ENCODE data around the gene PPM1N.

PPM1N gene

GRCh38 chr19:45498411-45499195, at the start of gene PPM1N:
TSS of gene PPM1N (plus strand) at chr19:45498443. CDS start at chr19:45498473, 30 bp downstream.
- DNase-seq (ENCODE audit: low read depth) = no peak

GRCh38 chr19:45448887-45449299, 49.4 kb upstream of the PPM1N start:
- no peak for DNase-seq (ENCODE audit: low read depth)

- DNase-seq (ENCODE audit: low read depth) = no peak
These were observed 48.3 kb upstream of the PPM1N start for GRCh38 chr19:45450012-45450333.

- DNase-seq (ENCODE audit: low read depth) = no peak
These were observed 47.0 kb upstream of the PPM1N start for GRCh38 chr19:45451131-45451849.

GRCh38 chr19:45451850-45452387, 46.3 kb upstream of the PPM1N start:
- no peak for DNase-seq (ENCODE audit: low read depth)

GRCh38 chr19:45455707-45456499, 42.3 kb upstream of the PPM1N start:
- peak; percentile 94 for DNase-seq (ENCODE audit: low read depth)

GRCh38 chr19:45456500-45456815, 41.8 kb upstream of the PPM1N start:
- DNase-seq (ENCODE audit: low read depth) = no peak

GRCh38 chr19:45457776-45458175, 40.5 kb upstream of the PPM1N start:
- DNase-seq (ENCODE audit: low read depth) = no peak

GRCh38 chr19:45460807-45461347, 37.4 kb upstream of the PPM1N start:
- DNase-seq (ENCODE audit: low read depth) = no peak

- DNase-seq (ENCODE audit: low read depth) = no peak
These were observed 36.1 kb upstream of the PPM1N start for GRCh38 chr19:45462174-45462573.

GRCh38 chr19:45463241-45463640, 35.0 kb upstream of the PPM1N start:
- no peak for DNase-seq (ENCODE audit: low read depth)

- DNase-seq (ENCODE audit: low read depth) = no peak
These were observed 34.0 kb upstream of the PPM1N start for GRCh38 chr19:45464274-45464673.

- no peak for DNase-seq (ENCODE audit: low read depth)
These were observed 33.3 kb upstream of the PPM1N start for GRCh38 chr19:45464852-45465441.

- no peak for DNase-seq (ENCODE audit: low read depth)
These were observed 31.2 kb upstream of the PPM1N start for GRCh38 chr19:45467115-45467455.

GRCh38 chr19:45467456-45468158, 30.6 kb upstream of the PPM1N start, which contains the start of gene FOSB:
TSS of gene FOSB (plus strand) at chr19:45467996. CDS start at chr19:45468587, 591 bp downstream.
- no peak for DNase-seq (ENCODE audit: low read depth)

- no peak for DNase-seq (ENCODE audit: low read depth)
These were observed 30.0 kb upstream of the PPM1N start for GRCh38 chr19:45468159-45468651.

- DNase-seq (ENCODE audit: low read depth) = no peak
These were observed 29.5 kb upstream of the PPM1N start for GRCh38 chr19:45468803-45469131.

GRCh38 chr19:45469132-45469944, 28.9 kb upstream of the PPM1N start:
- DNase-seq (ENCODE audit: low read depth) = peak; percentile 71

- DNase-seq (ENCODE audit: low read depth) = no peak
These were observed 28.1 kb upstream of the PPM1N start for GRCh38 chr19:45469945-45470761.

- no peak for DNase-seq (ENCODE audit: low read depth)
These were observed 27.5 kb upstream of the PPM1N start for GRCh38 chr19:45470762-45471081.
